ENCODE measurements around the gene CPSF3. TPM values are rescaled to one million over a fixed set of nuclear protein-coding genes. Genes with fewer than 3 reads are reported as not detected.
A peak's percentile ranks its signal among the peaks of the same experiment; 100 is the strongest.

The CPSF3 gene
- total and polyA plus RNA-seq, 8 donors, result 8.2 to 55.3 (median 16.7) TPM

- Histone ChIP-seq H3K27ac (peak overlapping the region in 2 of 5 donors; percentile 44 to 50), H3K36me3 (peaks cover 7 to 69% (median 62%) of the 10 kb centered on the region in 4 donors), H3K4me1 (peaks cover 12 to 36% (median 26%) of the 10 kb centered on the region in 4 donors), H3K9me3 (no peaks in the 10 kb centered on the region), H3K4me3 (no peak overlapping the region), H3K27me3 (no peaks in the 10 kb centered on the region)
- intact Hi-C loops (cut with DNase I; ENCODE audit: low total_unique reads), result no loop called here
- DNase-seq, result no peak
- TF ChIP-seq EP300 (IDR thresholded peaks at IDR 0.05) (no peak), POLR2AphosphoS5 (IDR thresholded peaks at IDR 0.05) (no peak), POLR2A (IDR thresholded peaks at IDR 0.05) (no peak), CTCF (IDR thresholded peaks at IDR 0.05) (no peak)
- WGBS, 5 donors, result 65 to 80% (median 71%) methylated on average over 9 of the region's 9 CpGs
Observed at GRCh38 chr2:9377461-9378097, 45.9 kb upstream of the CPSF3 start.

GRCh38 chr2:9378433-9379390 is 44.7 kb upstream of the CPSF3 start:
- H3K9me3 ChIP-seq, result no peaks in the 10 kb centered on the region
- peaks cover 12 to 36% (median 23%) of the 10 kb centered on the region in 4 donors for H3K4me1 ChIP-seq
- no peaks in the 10 kb centered on the region for H3K27me3 ChIP-seq
- peak in 1 of 2 donors; percentile 53 for DNase-seq
- H3K36me3 ChIP-seq, result peaks cover 0 to 65% (median 63%) of the 10 kb centered on the region in 4 donors
- intact Hi-C loops (cut with DNase I; ENCODE audit: low total_unique reads), result no loop called here
- 79 to 88% (median 82%) methylated on average over 27 to 30 of the region's 30 CpGs for WGBS, 5 donors
- H3K4me3 ChIP-seq, result no peak overlapping the region
- peak overlapping the region; percentile 12 to 73 (median 44) for H3K27ac ChIP-seq
- TF ChIP-seq POLR2AphosphoS5 (IDR thresholded peaks at IDR 0.05), result peak in 1 of 3 donors; percentile 27
- TF ChIP-seq EP300 (IDR thresholded peaks at IDR 0.05), result no peak

GRCh38 chr2:9379391-9379755 is 44.1 kb upstream of the CPSF3 start:
- Histone ChIP-seq H3K27ac (peak overlapping the region in 3 of 5 donors; percentile 13 to 50 (median 44)), H3K9me3 (no peaks in the 10 kb centered on the region), H3K4me3 (no peak overlapping the region), H3K36me3 (peaks cover 0 to 65% (median 64%) of the 10 kb centered on the region in 4 donors), H3K27me3 (no peaks in the 10 kb centered on the region), H3K4me1 (peaks cover 12 to 36% (median 23%) of the 10 kb centered on the region in 4 donors)
- TF ChIP-seq POLR2A (IDR thresholded peaks at IDR 0.05), result no peak
- no peak for TF ChIP-seq CTCF (IDR thresholded peaks at IDR 0.05)
- TF ChIP-seq POLR2AphosphoS5 (IDR thresholded peaks at IDR 0.05), result no peak
- no peak for TF ChIP-seq EP300 (IDR thresholded peaks at IDR 0.05)
- WGBS, 5 donors, result 79 to 95% (median 91%) methylated on average over 5 of the region's 5 CpGs
- DNase-seq, result no peak
- intact Hi-C loops (cut with DNase I; ENCODE audit: low total_unique reads), result no loop called here

GRCh38 chr2:9380702-9381628 is 42.5 kb upstream of the CPSF3 start:
- peak; percentile 67 to 78 for DNase-seq
- H3K4me1 ChIP-seq, result peaks cover 12 to 36% (median 23%) of the 10 kb centered on the region in 4 donors
- H3K4me3 ChIP-seq, result no peak overlapping the region
- WGBS, 5 donors, result 50 to 62% (median 54%) methylated on average over 17 to 18 of the region's 18 CpGs
- H3K27ac ChIP-seq, result peak overlapping the region; percentile 50 to 87 (median 82)
- peaks cover 0 to 64% (median 63%) of the 10 kb centered on the region in 4 donors for H3K36me3 ChIP-seq
- H3K9me3 ChIP-seq, result no peaks in the 10 kb centered on the region
- no peaks in the 10 kb centered on the region for H3K27me3 ChIP-seq
- intact Hi-C loops (cut with DNase I; ENCODE audit: low total_unique reads), result no loop called here
- TF ChIP-seq EP300 (IDR thresholded peaks at IDR 0.05) (no peak), POLR2AphosphoS5 (IDR thresholded peaks at IDR 0.05) (peak in 1 of 3 donors; percentile 83), CTCF (IDR thresholded peaks at IDR 0.05) (peak in 1 of 7 experiments; percentile 7), POLR2A (IDR thresholded peaks at IDR 0.05) (no peak)
